GM12874 (cell line): ENCODE measurements around the gene KRTAP10-12.

Experiments
- TF ChIP-seq, protein P1 (sequence below): IDR thresholded peaks from 2 replicates; pipeline ENCODE4 v1.5.1; 2011; ENCODE audit warnings: low read depth, mild to moderate bottlenecking, control low read depth, low read length, moderate library complexity; ENCODE audit not compliant: insufficient read depth

KRTAP10-12 gene

GRCh38 chr21:44681152-44681551 is 15.8 kb upstream of the KRTAP10-12 start:
- TF ChIP-seq, protein P1, sequence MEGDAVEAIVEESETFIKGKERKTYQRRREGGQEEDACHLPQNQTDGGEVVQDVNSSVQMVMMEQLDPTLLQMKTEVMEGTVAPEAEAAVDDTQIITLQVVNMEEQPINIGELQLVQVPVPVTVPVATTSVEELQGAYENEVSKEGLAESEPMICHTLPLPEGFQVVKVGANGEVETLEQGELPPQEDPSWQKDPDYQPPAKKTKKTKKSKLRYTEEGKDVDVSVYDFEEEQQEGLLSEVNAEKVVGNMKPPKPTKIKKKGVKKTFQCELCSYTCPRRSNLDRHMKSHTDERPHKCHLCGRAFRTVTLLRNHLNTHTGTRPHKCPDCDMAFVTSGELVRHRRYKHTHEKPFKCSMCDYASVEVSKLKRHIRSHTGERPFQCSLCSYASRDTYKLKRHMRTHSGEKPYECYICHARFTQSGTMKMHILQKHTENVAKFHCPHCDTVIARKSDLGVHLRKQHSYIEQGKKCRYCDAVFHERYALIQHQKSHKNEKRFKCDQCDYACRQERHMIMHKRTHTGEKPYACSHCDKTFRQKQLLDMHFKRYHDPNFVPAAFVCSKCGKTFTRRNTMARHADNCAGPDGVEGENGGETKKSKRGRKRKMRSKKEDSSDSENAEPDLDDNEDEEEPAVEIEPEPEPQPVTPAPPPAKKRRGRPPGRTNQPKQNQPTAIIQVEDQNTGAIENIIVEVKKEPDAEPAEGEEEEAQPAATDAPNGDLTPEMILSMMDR = no peak

DNA sequence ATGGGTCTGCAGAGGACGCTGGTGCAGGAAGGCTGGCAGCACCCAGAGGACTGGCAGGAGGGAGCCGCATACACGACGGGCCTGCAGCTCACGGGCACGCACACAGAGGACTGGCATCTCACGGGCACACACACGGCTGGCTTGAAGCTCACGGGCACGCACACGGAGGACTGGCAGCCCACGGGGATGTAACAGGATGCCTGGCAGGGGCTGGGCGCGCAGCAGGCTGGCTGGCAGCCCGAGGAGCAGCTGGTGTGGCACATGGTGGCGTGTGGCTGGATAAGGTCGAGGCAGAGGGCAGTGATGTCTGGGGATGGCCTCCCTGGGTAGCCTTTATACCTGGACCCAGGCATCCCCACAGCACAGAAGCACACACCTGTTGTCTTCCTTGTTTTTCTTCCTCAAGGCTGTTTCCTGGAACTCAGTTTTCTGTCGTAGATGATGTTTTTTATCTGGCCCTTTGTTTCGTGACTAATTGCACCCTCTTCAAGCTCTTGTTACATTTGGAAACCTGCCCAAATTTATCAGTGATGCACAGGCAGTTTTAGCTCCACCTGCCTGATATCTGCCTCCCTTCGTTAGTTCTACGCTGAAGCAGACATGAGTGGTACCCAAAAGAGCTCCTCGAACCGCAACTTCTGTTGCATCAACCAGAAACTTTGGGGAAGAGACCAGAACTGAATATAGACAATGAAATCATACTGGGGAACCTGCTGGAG is 15.0 kb upstream of the KRTAP10-12 start, which contains the start of gene KRTAP12-1:
Gene KRTAP12-1, minus strand, starts transcription at position 303 of the 719 bp plus-strand sequence. Its CDS starts 40 bp downstream, at position 263.
- TF ChIP-seq, protein P1 = no peak

GRCh38 chr21:44682580-44683151 is 14.3 kb upstream of the KRTAP10-12 start:
- TF ChIP-seq, protein P1 = no peak

- TF ChIP-seq, protein P1 = no peak
Measured at GRCh38 chr21:44684077-44684476, 12.9 kb upstream of the KRTAP10-12 start.

GRCh38 chr21:44684483-44684882 is 12.5 kb upstream of the KRTAP10-12 start:
- TF ChIP-seq, protein P1 = no peak

DNA sequence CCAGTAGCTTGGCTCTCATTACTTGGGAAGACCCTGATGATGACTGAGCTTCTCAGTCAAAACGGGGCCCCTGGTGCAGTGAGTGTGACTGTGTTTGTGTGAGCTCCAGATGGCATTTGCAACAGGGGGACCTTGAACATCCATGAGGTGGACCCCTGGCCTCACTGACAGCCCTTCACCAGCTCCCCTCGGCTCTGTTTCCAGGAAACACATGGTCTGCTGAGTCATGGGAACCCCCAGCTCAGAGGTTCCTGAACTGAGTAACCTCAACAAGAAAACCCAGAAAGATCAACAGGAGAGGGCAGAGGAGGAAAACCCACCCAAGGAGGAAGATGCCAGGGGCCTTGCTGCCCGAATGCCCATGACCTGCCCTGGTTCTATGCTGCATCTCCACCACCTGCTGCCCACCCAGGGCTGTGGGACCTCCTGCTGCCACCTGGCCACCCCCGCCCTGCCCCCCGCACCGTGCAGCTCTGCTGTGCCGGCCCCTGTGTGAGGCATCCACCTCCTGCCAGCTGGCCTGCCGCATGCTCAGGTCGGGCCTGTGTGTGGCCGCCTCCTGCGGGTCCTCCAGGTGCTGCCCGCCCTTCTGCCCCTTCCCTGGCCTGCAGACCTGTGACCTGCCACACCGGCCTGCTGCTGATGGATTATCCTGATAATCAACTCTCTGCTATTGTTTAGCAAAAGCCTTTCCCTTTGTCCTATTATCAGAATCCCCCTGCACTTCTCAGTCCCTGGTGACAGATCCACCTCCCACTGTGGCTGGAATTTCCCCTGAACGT is 10.8 kb upstream of the KRTAP10-12 start:
- TF ChIP-seq, protein P1 = no peak
